GM15510 (cell line): Measurements from ENCODE around the gene ZIC5.

Experiments
- POLR2A ChIP-seq: IDR thresholded peaks from 3 replicates; pipeline ENCODE4 v1.6.1; 2011; ENCODE audit warnings: borderline replicate concordance; ENCODE audit not compliant: insufficient read length; ENCODE audit errors: extremely low read depth

The ZIC5 gene

DNA sequence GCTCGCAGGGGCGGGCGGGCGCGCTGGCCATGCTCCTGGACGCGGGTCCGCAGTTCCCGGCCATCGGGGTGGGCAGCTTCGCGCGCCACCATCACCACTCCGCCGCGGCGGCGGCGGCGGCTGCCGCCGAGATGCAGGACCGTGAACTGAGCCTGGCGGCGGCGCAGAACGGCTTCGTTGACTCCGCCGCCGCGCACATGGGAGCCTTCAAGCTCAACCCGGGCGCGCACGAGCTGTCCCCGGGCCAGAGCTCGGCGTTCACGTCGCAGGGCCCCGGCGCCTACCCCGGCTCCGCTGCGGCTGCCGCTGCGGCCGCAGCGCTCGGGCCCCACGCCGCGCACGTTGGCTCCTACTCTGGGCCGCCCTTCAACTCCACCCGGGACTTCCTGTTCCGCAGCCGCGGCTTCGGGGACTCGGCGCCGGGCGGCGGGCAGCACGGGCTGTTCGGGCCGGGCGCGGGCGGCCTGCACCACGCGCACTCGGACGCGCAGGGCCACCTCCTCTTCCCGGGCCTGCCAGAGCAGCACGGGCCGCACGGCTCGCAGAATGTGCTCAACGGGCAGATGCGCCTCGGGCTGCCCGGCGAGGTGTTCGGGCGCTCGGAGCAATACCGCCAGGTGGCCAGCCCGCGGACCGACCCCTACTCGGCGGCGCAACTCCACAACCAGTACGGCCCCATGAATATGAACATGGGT lies 10.6 kb upstream of the ZIC5 start:
- no peak for TF ChIP-seq POLR2A

- no peak for TF ChIP-seq POLR2A
Observed at GRCh38 chr13:99981735-99982035, 10.1 kb upstream of the ZIC5 start, which contains the start of gene ZIC2. ZIC2 (plus strand) TSS chr13:99981784; CDS start chr13:99982065, 281 bp downstream.

DNA sequence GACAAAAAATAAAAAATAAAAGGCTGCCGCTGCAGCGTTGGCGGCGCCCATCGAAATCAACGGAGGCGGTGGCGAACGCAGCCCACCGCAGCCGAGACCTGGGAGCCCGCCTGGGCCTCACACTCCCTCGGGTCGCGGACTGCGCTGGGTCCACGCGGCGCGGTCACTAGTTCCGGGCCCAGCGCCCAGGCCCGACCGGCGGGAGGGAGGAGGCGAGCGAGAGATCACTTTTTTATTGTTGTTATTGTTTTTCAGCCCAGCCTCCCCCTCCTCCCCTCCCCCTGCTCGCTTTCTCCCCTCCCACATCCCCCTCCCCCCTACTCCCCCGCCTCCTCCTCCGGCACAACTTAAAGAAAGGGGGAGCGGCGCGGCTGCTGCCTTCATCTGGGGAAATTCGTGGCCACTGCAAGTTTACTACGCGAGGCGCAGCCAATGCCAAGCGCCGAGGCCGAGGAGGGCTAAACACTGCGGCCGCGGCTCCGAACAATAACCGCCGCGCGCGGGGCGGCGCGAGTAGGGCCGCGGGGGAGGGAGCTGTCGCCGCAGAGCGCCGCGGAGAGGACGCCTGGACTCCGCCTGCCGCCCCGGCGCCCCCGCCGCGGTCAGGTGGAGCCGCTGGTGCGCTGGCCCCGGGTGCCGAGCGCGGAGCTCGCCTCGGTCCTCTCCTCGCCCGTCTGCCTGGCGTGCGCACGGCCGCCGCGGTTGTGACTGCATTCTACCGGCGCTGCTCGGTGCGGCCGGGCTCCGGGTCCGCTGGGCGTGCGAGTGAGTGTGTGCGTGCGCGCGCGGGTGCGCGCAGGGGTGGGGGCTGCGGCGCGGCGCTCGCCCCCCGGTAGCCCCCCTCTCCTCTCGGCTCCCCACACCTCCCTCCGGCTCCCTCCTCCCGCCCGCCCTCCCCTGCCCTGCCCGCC lies 9.5 kb upstream of the ZIC5 start:
- TF ChIP-seq POLR2A = no peak

- no peak for TF ChIP-seq POLR2A
Observed at GRCh38 chr13:99980201-99980823, 8.7 kb upstream of the ZIC5 start.

DNA sequence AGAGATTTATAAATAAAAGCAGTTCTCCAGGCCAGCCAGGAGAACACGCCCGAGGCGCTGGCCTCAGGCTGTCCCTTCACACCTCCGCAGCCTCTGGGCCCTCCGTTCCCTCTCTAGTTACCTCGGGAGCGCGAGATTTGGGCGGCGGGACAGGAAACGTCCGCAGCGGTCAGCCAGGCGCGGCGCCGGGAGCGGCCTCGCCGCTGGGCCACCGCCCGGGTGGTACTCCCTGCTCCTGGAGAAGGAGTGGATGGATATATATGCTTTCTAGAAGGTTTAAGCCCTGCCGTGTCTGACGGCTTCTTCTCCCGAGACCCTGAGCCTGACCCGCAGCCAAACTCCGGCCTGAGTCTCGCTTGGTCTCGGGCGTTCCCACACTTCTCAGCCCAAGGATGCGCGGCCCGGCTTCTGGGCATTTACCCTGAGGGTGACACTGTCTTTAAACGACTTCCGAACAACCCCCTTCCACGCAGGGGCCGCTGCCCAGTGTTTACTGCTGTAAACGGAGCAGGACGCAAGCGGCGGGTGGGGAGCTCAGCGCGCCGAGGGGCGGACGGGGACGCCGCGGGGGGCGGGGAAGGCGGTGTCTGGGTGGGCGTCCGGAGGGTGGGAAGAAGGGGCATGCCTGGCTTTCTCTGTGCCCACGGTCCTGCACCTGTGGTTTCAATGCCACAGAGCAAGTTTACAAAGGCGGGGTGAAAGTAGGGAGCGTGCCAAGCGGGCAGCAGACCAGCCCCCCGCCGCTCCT lies 8.1 kb upstream of the ZIC5 start:
- no peak for TF ChIP-seq POLR2A

GRCh38 chr13:99978799-99979452 lies 7.4 kb upstream of the ZIC5 start:
- no peak for TF ChIP-seq POLR2A

DNA sequence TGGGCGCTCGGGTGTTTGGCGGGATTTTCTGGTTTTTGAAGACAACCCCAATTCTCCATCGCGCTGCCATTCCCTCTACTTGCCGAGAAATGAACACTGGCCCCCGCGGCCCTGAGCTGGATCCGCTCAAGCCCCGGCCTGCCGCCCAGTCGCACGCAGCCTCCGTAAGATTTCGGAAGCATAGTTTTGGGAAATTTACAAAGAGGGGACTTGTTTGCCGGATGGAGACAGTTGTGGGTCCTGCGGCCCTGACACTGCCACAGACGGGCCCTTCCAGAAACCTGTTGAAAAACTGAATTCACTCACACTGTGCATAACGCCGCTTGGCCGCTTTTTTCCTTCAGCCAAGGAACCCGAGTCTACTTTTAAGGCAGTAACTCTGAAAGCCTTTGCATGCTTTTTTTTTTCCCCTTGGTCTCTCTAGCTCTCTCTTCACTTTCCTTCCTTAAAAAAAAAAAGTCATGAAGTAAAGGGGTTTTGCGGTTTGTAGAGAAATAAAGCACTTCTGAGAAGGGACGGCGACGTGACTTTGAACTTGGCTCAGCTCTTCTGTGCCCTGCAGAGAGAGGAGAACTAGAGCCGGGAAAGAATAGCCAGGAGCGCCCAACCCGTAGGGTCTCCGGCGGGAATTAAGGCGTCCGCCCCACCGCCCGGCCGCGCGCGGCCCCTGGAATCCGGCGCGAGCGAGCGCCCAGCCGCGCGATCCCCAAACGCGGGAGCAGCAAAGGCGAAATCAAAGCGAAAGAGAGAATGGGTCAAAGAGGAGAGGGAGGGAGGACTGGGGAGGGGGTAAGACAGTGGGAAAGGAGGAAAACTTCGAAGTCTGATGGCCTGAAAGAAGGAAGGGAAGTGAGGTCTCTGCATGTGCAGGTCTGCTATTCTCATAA lies 6.6 kb upstream of the ZIC5 start:
- no peak for TF ChIP-seq POLR2A

DNA sequence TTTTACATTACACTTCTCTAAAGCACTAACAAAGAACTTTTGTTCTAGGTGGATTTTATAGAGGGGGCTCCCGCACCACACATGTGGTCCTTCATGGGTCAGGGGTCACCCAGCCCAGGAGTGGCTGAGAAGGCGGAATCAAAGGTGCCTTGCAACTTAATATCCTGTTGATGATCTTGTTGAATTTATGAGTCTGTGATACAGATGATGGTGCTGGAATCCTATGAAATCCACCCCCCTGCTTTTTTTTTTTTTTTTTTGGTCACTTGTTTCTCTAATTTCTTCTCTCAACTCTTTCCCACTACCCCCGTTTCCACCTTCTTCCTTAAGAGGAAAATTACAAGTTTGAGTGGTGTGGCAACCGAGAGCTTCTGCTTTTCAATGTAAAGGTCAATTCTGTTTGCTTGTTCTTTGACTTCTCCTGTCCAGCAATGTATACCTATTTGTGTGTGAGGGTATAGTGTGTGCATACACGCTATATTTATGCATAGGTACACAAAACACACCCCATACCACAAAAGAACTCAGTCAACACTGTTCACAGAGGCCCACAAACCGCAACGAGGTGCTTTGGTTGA lies 5.9 kb upstream of the ZIC5 start:
- TF ChIP-seq POLR2A = no peak

DNA sequence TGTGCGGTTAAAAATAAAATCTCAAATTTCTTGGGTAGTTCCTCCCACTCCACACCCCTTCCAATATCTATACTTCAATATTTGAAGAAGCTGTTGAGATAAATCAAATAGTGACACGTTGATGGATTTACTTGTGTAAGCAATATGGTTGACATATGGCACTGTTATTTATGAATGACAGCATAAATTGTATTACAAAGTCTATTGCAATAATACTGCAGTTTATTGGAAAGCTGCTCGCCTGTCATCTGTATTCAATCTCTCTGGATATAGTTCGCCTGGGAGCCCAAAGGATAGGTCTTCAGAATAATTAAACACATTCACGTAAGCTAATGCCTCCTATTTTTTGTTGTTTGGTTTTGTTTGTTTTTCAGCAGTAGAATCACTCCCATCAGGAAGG lies 5.0 kb upstream of the ZIC5 start:
- TF ChIP-seq POLR2A = no peak

GRCh38 chr13:99975626-99976025 lies 4.1 kb upstream of the ZIC5 start:
- TF ChIP-seq POLR2A = no peak

GRCh38 chr13:99974939-99975561 lies 3.5 kb upstream of the ZIC5 start:
- no peak for TF ChIP-seq POLR2A

- TF ChIP-seq POLR2A = no peak
Observed at GRCh38 chr13:99974296-99974938, 2.9 kb upstream of the ZIC5 start.
